HuH-7.5 (cell line): ENCODE measurements around the gene C17orf50.
A peak's percentile ranks its signal among the peaks of the same experiment; 100 is the strongest.

Experiments
- DNase-seq: peaks from one replicate; pipeline ENCODE4 v3.0.0; 2011; ENCODE audit warnings: low spot score

C17orf50 gene

GRCh38 chr17:35760587-35760986, at the start of gene C17orf50:
TSS of gene C17orf50 (plus strand) at chr17:35760887. CDS start at chr17:35760942, 55 bp downstream.
- DNase-seq: no peak

GRCh38 chr17:35710950-35711349, 49.7 kb upstream of the C17orf50 start:
- no peak for DNase-seq

- DNase-seq: no peak
Measured at GRCh38 chr17:35713069-35713728, 47.5 kb upstream of the C17orf50 start.

GRCh38 chr17:35714988-35715387, 45.7 kb upstream of the C17orf50 start:
- no peak for DNase-seq

- no peak for DNase-seq
Measured at GRCh38 chr17:35715416-35715815, 45.3 kb upstream of the C17orf50 start.

GRCh38 chr17:35716173-35716572, 44.5 kb upstream of the C17orf50 start:
- DNase-seq: no peak

DNA sequence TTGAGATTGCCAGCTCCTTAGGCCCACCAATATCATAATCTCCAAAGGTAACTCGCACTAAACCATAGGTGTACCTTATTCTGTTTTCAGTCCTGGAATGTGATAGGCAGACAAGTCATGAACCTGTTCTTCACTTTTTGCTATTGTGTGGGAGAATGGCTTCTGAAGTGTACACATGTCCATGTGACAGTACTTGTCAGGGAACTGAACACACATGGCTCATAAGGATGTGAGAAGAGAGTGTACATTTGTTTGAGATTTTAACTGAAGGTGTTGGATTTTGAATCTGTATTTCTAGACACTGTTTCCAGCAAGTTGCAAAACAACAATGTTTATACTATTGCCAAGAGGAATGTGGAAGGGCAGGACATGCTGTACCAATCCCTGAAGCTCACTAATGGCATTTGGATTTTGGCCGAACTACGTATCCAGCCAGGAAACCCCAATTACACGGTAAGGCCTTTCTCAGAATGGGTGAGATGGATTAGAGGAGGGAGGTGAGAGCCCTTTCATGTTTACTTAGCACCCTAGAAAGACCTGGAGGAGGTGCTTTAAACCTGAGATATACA, 43.7 kb upstream of the C17orf50 start:
- DNase-seq: no peak

DNA sequence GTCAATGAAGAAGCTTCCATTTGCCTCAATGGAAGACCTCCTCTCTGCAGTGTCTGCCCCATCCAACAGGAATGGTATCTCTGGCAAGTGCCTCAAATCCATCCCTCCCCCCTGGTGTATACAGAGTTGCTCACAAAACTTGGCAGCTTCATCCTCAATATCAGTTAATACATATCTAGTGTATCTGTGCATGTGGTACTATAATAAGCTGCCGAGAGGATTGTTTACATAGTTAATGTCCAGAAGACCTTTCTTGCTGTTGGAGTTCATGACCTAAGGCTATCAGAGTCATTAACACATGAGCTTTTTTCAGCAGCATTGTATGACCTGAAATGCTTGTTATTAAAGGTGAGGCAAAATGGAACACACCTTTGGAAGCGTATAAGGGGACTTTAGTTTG, 43.2 kb upstream of the C17orf50 start:
- DNase-seq: no peak

- DNase-seq: no peak
Measured at GRCh38 chr17:35723735-35724134, 37.0 kb upstream of the C17orf50 start.

GRCh38 chr17:35725058-35725457, 35.6 kb upstream of the C17orf50 start:
- no peak for DNase-seq

- no peak for DNase-seq
Measured at GRCh38 chr17:35725802-35726126, 34.9 kb upstream of the C17orf50 start.

DNA sequence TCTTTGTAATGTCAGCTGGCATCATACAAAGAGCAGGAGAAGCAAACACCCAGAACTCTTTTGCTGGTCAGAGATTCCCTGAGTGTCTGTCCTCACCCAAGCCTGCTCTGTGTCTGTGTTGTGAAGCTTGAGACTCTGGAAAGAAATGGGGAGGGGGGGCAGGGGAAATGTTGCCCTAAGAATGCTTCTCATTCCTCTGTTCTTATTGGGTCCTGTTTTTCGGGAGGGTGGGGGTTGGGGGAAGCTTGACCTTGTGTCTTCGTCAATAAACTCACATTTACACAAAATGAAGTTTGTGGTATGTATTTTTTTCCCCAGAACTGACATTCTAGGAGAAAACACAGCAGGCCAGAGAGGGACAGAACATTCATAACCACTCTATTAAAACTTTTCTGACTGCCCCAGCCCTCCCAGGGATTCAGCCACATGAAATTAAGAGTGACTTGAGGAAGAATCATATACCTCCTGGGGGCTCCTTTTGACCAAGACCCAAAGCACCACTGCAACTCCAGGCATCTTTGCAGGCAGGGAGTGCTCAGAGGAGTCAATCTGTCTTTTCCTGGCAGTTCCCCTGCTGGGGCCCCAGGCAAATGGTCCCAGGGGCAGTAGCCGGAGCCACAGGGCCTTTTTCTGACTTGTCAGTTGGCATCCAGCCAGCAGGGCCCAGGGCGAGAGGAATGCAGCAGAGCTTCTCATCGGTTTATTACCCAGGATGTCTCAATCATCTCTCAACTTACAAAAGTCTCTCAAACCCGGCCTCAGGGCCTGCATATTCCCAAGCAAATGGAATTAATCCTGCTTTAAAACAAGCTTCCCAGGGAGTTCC, 34.3 kb upstream of the C17orf50 start:
- DNase-seq: peak; percentile 89

DNA sequence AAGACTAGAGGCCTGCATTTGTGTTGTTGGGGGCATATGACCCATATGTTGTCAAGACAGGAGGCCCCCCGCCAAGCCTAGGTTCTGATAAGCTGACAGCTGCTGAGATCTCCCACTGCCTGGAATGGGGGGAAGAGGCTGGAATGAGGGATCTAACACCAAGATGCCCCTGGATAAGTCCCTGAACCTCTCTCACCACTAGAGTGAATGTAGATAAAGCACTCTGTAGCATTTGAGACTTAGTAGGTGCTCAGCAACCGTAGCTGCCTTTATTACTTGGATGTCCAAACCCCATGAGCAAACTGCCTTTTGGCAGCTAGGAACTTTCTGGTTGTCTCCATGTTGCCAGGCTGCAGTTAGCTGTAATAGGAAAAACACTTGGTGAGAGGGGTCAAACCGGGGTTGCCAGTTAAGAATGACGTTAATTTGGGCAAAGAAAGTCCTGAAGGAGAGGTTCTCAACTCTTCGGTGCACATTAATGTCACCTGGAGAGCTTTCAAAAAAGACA, 33.7 kb upstream of the C17orf50 start:
- DNase-seq: no peak

DNA sequence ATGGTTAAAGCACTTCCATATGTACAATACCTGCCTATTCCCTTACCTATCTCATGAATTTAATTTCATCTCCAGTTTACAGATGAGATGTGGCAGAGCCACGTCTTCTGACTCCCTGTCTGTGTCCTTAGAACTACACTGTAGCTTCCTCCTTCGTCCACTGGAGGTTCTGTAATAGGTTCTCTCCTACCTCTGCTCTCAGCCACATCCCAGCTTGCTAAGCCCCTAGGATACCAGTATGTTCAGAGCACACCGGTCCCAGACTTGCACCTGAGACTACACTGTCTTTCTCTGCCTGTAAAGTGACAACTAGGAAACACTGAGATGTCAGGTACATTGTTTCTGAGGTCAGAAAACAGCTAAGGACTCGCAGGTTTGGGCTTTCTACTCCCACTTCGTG, 33.1 kb upstream of the C17orf50 start:
- no peak for DNase-seq

- no peak for DNase-seq
Measured at GRCh38 chr17:35728551-35728950, 32.1 kb upstream of the C17orf50 start.

GRCh38 chr17:35729405-35729833, 31.3 kb upstream of the C17orf50 start:
- DNase-seq: no peak

DNA sequence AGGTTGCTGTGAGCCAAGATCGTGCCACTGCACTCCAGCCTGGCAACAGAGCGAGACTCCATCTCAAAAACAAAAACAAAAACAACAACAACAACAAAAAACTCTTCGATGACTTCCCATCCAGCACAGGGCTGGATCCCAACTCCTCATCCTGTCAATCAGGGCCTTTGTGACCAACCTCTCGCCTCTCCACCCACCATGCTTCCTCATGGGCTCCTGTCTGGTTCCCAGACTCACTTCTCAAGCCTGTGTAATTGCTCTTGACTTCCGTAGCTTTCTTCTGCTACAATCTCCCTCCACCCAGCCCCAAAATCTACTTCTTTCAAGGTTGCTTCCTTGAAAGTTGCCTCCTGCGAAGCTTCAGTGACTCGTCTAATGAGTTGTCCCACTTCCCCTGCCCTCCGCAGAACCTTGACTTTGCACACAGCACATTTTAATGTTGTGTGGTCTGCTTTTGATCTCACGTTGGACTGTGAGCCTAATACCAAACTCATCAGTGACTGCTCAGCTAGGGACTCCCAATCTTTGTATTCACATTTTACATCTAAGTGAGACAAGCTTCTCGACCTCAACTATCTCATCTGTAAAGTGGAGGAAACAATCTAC, 30.2 kb upstream of the C17orf50 start:
- DNase-seq: no peak

DNA sequence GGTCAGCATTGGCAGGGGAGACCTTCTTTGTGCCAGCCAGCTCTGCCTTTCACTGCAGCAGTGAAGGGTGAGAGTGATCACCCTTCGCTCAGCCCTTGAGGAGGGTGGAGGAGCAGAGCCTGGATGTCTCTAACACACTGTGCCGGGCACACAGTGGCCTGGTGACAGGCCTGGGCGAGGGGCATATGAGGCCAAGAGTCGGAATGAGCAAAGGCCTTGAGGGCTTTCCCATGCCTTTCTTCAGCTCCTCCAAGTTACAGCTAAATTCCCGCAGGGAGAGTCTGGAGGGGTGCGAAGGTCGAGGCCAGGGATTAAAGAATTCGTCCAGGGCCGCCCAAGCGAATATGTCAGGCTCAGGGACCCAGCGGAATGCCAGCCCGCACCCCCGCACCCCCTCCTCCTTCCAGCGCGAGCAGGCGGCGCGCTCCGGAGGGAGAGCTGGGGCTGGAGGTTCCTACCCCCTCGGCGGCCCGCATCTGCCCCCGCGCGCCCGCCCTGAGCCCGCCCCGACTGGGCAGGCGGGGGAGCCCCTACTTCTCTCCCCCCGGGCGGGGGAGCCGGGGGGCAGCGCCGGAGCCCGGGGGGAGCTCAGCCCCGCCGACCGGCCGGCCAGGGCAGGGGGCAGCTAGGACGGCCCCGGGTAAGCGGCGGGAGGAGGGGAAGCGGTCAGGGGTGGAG, 29.3 kb upstream of the C17orf50 start, which contains the start of gene RASL10B:
RASL10B (plus strand) TSS at position 401 of the 678 bp plus-strand sequence. CDS start 3,546 bp downstream, outside the sequence.
- peak; percentile 93 for DNase-seq

- no peak for DNase-seq
Measured at GRCh38 chr17:35731917-35732805, 28.5 kb upstream of the C17orf50 start.

DNA sequence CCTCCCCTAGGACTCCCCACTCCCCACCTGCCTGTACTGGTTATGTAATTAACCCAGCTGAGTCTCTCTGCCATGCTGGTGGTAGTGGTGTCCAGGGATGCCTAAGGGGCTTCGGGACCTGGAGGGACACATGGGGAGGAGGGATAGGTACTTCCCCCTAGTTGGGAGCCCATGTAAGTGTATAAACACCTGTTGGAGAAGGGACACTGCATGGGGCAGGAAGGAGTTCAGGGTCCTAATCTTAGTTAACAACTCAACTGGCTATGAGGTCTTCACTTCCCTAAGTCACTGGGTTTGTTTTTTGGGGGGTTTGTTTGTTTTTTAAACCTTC, 27.9 kb upstream of the C17orf50 start:
- no peak for DNase-seq

- no peak for DNase-seq
Measured at GRCh38 chr17:35733366-35733765, 27.3 kb upstream of the C17orf50 start.
